BE2C (cell line): ENCODE data around the gene PPP1R14D.
A peak's percentile ranks its signal among the peaks of the same experiment; 100 is the strongest.

Source experiments
- DNase-seq: peaks from one replicate; pipeline ENCODE4 v3.0.0-alpha.2; 2020
- H3K27me3 ChIP-seq: fragments of 250-450 bp; sonication (Bioruptor Pico); 2 replicates; pipeline ENCODE4 v1.5.1; 2020; ENCODE audit warnings: mild to moderate bottlenecking
- H3K36me3 ChIP-seq: fragments of 250-450 bp; sonication (Bioruptor Pico); 2 replicates; pipeline ENCODE4 v1.5.1; 2020; ENCODE audit warnings: mild to moderate bottlenecking
- H3K4me1 ChIP-seq: fragments of 250-450 bp; sonication (Bioruptor Pico); 2 replicates; pipeline ENCODE4 v1.5.1; 2020
- H3K4me3 ChIP-seq: 2 replicates; pipeline ENCODE4 v1.5.1; 2011; ENCODE audit warnings: low read depth, low read length
- H3K9me3 ChIP-seq: fragments of 250-450 bp; sonication (Bioruptor Pico); 2 replicates; pipeline ENCODE4 v1.5.1; 2020
- TF ChIP-seq, protein P1 (sequence below): IDR thresholded peaks from 2 replicates; pipeline ENCODE4 v1.5.1; 2012; ENCODE audit warnings: mild to moderate bottlenecking, low read depth, low read length

Gene PPP1R14D

DNA sequence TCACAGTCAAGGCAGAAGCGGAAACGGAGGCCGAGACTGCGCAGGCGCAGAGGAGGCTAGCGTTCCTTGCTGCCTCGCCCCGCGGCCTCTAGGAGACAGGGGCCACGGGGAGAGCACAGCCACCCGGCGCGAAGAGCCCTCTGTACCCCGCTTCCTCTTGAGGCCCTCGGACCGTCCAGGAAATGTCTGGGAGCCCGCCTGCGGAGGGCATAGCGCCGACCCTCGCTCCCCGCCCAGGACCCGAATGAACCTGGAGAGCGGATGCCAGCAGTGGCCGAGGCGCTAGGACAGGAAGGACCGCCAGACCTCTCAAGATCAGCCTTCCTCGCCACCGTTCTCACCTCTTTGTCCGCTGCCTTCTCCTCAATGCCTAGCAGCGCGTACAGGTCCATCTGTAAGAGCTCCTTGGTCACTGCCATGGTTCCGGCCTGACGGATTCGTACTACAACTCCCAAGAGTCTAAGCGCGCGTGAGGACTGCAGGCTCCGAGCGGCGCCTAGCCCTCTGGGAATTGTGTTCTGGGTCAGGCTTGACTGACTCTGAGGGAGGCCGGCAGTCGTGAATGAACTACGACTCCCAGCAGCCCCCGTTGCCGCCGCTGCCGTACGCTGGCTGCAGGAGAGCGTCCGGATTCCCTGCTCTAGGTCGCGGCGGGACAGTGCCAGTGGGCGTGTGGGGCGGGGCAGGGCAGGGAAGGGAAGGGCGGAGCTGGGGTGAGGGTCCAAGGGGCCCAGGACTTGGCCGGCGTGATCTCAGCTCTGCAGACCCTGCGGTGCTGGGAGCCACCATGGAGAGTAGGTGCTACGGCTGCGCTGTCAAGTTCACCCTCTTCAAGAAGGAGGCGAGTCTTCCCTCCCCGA lies 21.2 kb downstream of the PPP1R14D start, which contains the start of the genes DNAJC17 and ZFYVE19:
DNAJC17 (minus strand) TSS at position 446 of the 860 bp plus-strand sequence; CDS start at position 419, 27 bp downstream.
ZFYVE19 (plus strand) TSS at position 62 of the 860 bp plus-strand sequence; CDS start at position 563, 501 bp downstream.
- no peaks in the 10 kb centered on the region for H3K36me3 ChIP-seq

DNA sequence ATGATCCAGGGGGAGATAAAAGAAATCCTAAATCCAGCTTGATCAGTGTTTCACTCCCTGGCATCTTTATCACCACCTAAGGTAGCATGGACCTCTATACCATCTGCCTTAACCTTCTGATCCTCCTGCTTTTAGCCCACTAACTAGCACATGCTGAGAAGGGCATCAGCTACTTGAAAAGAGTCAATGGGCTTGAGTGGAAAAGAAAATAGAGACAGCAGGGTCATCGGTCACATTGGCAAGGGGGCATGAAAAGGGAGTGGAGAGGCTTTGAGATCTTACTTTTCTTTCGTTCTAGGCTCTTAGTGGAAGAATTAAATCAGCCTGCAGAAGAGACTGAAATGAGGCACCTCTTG lies 21.9 kb downstream of the PPP1R14D start:
- peak overlapping the region; percentile 91 for H3K4me3 ChIP-seq
- no peaks in the 10 kb centered on the region for H3K4me1 ChIP-seq
- DNase-seq: no peak
- TF ChIP-seq, protein P1, sequence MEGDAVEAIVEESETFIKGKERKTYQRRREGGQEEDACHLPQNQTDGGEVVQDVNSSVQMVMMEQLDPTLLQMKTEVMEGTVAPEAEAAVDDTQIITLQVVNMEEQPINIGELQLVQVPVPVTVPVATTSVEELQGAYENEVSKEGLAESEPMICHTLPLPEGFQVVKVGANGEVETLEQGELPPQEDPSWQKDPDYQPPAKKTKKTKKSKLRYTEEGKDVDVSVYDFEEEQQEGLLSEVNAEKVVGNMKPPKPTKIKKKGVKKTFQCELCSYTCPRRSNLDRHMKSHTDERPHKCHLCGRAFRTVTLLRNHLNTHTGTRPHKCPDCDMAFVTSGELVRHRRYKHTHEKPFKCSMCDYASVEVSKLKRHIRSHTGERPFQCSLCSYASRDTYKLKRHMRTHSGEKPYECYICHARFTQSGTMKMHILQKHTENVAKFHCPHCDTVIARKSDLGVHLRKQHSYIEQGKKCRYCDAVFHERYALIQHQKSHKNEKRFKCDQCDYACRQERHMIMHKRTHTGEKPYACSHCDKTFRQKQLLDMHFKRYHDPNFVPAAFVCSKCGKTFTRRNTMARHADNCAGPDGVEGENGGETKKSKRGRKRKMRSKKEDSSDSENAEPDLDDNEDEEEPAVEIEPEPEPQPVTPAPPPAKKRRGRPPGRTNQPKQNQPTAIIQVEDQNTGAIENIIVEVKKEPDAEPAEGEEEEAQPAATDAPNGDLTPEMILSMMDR: no peak
- no peaks in the 10 kb centered on the region for H3K27me3 ChIP-seq
- H3K9me3 ChIP-seq: no peaks in the 10 kb centered on the region
- no peaks in the 10 kb centered on the region for H3K36me3 ChIP-seq

More for the DNA sequence above, 21.2 kb downstream of the PPP1R14D start, which contains the start of the genes DNAJC17 and ZFYVE19:
- no peaks in the 10 kb centered on the region for H3K27me3 ChIP-seq
- TF ChIP-seq, protein P1: no peak
- peak; percentile 99 for DNase-seq
- peak within 1 kb of the TSS; percentile 91 for H3K4me3 ChIP-seq
- no peaks in the 10 kb centered on the region for H3K9me3 ChIP-seq
- no peaks in the 10 kb centered on the region for H3K4me1 ChIP-seq

DNA sequence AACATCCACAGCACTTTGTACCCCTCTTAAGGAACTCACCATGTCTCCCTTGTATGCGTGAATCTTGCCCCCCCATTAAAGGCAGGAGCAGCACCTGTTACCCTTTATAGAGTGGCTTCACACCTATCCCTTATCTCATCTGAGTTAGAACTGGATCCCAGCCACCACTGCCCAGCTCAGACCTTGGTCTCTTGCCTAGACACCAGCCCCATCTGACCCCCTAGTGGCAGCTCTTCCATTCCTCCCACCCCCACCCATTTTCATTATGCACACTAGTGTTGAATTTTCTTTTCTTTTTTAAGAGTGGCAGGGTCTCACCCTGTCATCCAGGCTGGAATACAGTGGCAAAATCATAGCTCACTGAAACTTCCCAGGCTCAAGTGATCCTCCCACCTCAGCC lies 24.8 kb downstream of the PPP1R14D start:
- no peaks in the 10 kb centered on the region; the same call in 1 of the 2 replicates for H3K36me3 ChIP-seq
- no peak overlapping the region for H3K4me3 ChIP-seq
- H3K9me3 ChIP-seq: no peaks in the 10 kb centered on the region
- TF ChIP-seq, protein P1: no peak
- H3K27me3 ChIP-seq: no peaks in the 10 kb centered on the region
- no peaks in the 10 kb centered on the region for H3K4me1 ChIP-seq
- no peak for DNase-seq

DNA sequence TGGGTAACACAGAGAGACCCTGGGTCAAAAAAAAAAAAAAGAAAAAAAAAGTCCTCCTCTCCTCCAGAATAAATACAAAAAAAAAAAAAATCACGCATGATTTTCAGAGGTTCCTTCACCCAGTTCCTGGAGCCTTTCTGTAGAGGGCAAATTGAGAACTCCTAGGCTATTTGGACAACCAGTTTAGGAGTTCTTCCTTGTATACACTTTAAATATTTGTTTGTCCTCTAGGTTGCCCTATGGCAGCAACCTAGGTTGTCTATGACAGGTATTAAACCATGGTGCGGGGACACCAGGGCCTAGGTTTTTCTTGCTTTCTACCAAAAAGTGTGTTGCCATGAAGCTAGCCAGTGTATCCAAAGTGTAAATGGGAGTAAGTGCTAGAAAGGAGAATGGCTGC lies 25.4 kb downstream of the PPP1R14D start:
- H3K4me1 ChIP-seq: no peaks in the 10 kb centered on the region
- H3K36me3 ChIP-seq: no peaks in the 10 kb centered on the region; the same call in 1 of the 2 replicates
- H3K9me3 ChIP-seq: no peaks in the 10 kb centered on the region
- no peaks in the 10 kb centered on the region for H3K27me3 ChIP-seq
- no peak overlapping the region for H3K4me3 ChIP-seq
- DNase-seq: no peak
- TF ChIP-seq, protein P1: no peak

DNA sequence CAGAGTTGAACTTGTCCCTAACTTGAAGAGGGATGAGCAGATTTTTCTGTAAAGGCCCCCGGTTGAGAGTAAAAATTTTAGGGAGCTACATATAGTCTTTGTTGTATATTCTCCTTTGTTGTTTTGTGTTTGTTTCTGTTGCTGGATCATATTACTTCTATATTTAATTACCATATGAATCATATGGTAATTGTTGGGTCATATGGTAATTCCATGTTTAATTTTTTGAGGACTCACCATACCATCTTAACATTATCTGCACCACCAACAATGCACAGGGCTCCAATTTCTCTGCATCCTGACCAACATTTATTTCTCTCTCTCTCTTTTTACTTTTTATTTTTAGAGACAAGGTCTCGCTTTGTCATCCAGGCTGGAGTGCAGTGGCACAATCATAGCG lies 29.0 kb downstream of the PPP1R14D start:
- H3K27me3 ChIP-seq: no peaks in the 10 kb centered on the region
- H3K36me3 ChIP-seq: no peaks in the 10 kb centered on the region; the same call in 1 of the 2 replicates
- no peak overlapping the region for H3K4me3 ChIP-seq
- TF ChIP-seq, protein P1: no peak
- H3K9me3 ChIP-seq: no peaks in the 10 kb centered on the region
- H3K4me1 ChIP-seq: no peaks in the 10 kb centered on the region
- DNase-seq: no peak

DNA sequence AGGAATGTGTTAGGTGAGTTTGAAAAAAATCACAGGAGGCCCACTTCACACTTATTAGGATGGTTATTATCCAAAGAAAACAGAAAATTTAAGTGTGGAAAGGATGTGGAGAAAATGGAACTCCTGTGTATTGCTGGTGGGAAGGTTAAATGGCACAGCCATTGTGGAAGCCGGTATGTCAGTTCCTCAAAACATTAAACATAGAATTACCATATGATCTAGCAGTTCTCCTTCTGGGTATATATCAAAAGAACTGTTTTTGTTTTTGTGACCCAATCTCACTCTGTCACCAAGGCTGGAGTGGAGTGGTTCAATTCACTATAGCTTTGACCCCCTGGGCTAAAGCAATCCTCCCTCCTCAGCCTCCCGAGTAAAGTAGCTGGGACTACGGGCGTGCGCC lies 32.0 kb downstream of the PPP1R14D start:
- Histone ChIP-seq H3K36me3 (peaks cover 12% of the 10 kb centered on the region), H3K27me3 (no peaks in the 10 kb centered on the region), H3K9me3 (no peaks in the 10 kb centered on the region), H3K4me1 (no peaks in the 10 kb centered on the region), H3K4me3 (no peak overlapping the region)
- TF ChIP-seq, protein P1: no peak
- no peak for DNase-seq
